BJ (cell line): ENCODE data around the gene NOTCH1. TPM values are rescaled to one million over a fixed set of nuclear protein-coding genes. Genes with fewer than 3 reads are reported as not detected.

Experiments
- CTCF ChIA-PET: fragments of 350-600 bp; formaldehyde crosslinking; extraction: SDS; loops from one replicate; lab custom pipeline; 2021; ENCODE audit warnings: antibody characterized with exemption, inconsistent platforms; lab: Yijun Ruan, JAX
- POLR2A ChIA-PET: fragments of 300-600 bp; sonication (Branson Sonifier 250); formaldehyde crosslinking; extraction: SDS; loops from one replicate; lab custom pipeline; 2021; ENCODE audit warnings: antibody characterized with exemption; lab: Charles Lee
- DNase-seq: peaks from one replicate; pipeline ENCODE4 v3.0.0-alpha.2; 2011; ENCODE audit warnings: low read depth
- H3K27me3 ChIP-seq: 2 replicates; pipeline ENCODE4 v1.6.0; 2011; ENCODE audit warnings: low read length; ENCODE audit not compliant: control insufficient read depth, insufficient read depth
- H3K36me3 ChIP-seq: 2 replicates; pipeline ENCODE4 v1.5.1; 2011; ENCODE audit warnings: low read length; ENCODE audit not compliant: control insufficient read depth, insufficient read depth
- H3K4me3 ChIP-seq: 2 replicates; pipeline ENCODE4 v1.5.1; 2011; ENCODE audit warnings: low read depth, mild to moderate bottlenecking, control low read depth, low read length
- CTCF ChIP-seq: IDR thresholded peaks from 2 replicates; pipeline ENCODE4 v1.5.1; 2011; ENCODE audit warnings: low read depth, mild to moderate bottlenecking, control low read depth, inconsistent platforms, low read length, moderate library complexity; ENCODE audit not compliant: insufficient read depth
- polyA plus RNA-seq: library from polyadenylated mRNA; depleted of rRNA; stranded (reverse); fragments of >200 nt; gene quantifications from 2 replicates; pipeline ENCODE4 v1.2.3, GENCODE V29; 2011

Gene NOTCH1
- polyA plus RNA-seq, 1 experiment, result 1.3 TPM

GRCh38 chr9:136521537-136521936, 24.3 kb downstream of the NOTCH1 start:
- CTCF ChIA-PET, result no interaction called here
- no peak overlapping the region for H3K4me3 ChIP-seq
- TF ChIP-seq CTCF, result no peak
- H3K36me3 ChIP-seq, result peaks cover 30% of the 10 kb centered on the region
- H3K27me3 ChIP-seq, result no peaks in the 10 kb centered on the region
- POLR2A ChIA-PET, result no interaction called here
- DNase-seq, result no peak

DNA sequence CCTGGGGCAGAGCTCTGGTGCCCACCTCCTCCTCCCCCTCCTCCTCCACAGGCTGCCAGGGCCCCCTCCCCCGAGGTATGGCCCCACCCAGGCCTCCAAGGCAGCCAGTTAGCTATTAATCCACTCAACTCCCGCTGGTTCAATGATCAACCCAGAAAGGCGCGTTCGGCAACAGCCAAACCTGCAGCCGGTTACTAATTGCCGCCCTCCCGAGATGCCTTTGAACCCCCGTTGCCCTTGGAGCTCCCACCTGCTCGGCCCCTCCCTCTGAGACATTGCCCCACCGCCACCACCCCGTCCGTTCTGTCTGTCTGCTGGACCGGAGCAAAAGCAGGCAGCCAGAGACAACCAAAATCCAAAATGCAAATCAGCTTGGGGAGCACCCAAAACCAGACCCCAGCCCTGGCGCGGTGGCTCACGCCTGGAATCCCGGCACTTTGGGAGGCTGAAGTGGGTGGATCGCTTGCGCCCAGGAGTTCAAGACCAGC, 25.8 kb downstream of the NOTCH1 start:
- H3K4me3 ChIP-seq, result no peak overlapping the region
- DNase-seq, result no peak
- H3K27me3 ChIP-seq, result no peaks in the 10 kb centered on the region
- POLR2A ChIA-PET, result no interaction called here
- TF ChIP-seq CTCF, result no peak
- peaks cover 31% of the 10 kb centered on the region for H3K36me3 ChIP-seq
- CTCF ChIA-PET, result no interaction called here

GRCh38 chr9:136519263-136520052, 26.4 kb downstream of the NOTCH1 start:
- no peak for TF ChIP-seq CTCF
- H3K36me3 ChIP-seq, result peaks cover 36% of the 10 kb centered on the region
- DNase-seq, result no peak
- ChIA-PET POLR2A (no interaction called here), CTCF (no interaction called here)
- H3K4me3 ChIP-seq, result no peak overlapping the region
- no peaks in the 10 kb centered on the region for H3K27me3 ChIP-seq

DNA sequence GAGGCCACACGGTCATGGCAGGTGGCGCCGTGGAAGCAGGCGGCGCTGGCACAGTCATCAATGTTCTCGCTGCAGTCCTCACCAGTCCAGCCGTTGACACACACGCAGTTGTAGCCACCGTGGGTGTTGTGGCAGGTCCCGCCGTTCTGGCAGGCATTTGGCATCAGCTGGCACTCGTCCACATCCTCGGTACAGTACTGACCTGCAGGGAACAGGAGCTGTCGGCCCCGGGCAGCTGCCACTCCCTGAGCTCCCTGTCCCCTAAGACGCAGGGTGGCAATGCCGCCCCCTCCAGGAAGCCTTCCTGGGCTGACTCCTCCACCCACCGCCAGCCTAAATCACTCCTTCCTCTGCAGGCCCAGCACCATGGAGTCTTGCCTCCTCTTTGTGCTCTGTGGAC, 27.2 kb downstream of the NOTCH1 start:
- POLR2A ChIA-PET, result no interaction called here
- peaks cover 40% of the 10 kb centered on the region for H3K36me3 ChIP-seq

GRCh38 chr9:136517950-136518349, 27.9 kb downstream of the NOTCH1 start:
- ChIA-PET POLR2A (no interaction called here), CTCF (no interaction called here)

More for the DNA sequence above, 27.2 kb downstream of the NOTCH1 start:
- H3K27me3 ChIP-seq, result no peaks in the 10 kb centered on the region
- no peak overlapping the region for H3K4me3 ChIP-seq
- no peak for TF ChIP-seq CTCF
- DNase-seq, result no peak
- CTCF ChIA-PET, result no interaction called here

More at GRCh38 chr9:136517950-136518349, 27.9 kb downstream of the NOTCH1 start:
- no peaks in the 10 kb centered on the region for H3K27me3 ChIP-seq
- TF ChIP-seq CTCF, result no peak
- peaks cover 41% of the 10 kb centered on the region for H3K36me3 ChIP-seq
- no peak for DNase-seq
- H3K4me3 ChIP-seq, result no peak overlapping the region
